ENCODE measurements around the gene MACROD2.

- no peak for TF ChIP-seq CTCF (conservative IDR thresholded peaks at IDR 0.05)
- TF ChIP-seq ZFX (IDR thresholded peaks at IDR 0.05) = no peak
These were observed 1561.6 kb downstream of the MACROD2 start for GRCh38 chr20:15556869-15557268.
